Fibroblast of upper back skin (primary cell): ENCODE data around the gene DLEC1.
"Not testable (repeated sequence)": the region's sequence is repeated elsewhere in the genome, so short reads cannot be mapped to it uniquely, and the experiment has no call there.

Experiments
- DNase-seq: peaks from one replicate; pipeline ENCODE4 v3.0.0-alpha.2; 2013

DLEC1 gene

GRCh38 chr3:38046821-38047220, 7.8 kb downstream of the DLEC1 start:
- DNase-seq = no peak

- DNase-seq = no peak
These were observed 8.9 kb downstream of the DLEC1 start for GRCh38 chr3:38047896-38048295.

- DNase-seq = no peak
These were observed 10.5 kb downstream of the DLEC1 start for GRCh38 chr3:38049358-38050126.

GRCh38 chr3:38051131-38051530, 12.1 kb downstream of the DLEC1 start:
- DNase-seq = no peak

- not testable (repeated sequence) for DNase-seq
These were observed 14.3 kb downstream of the DLEC1 start for GRCh38 chr3:38053286-38053685.

- not testable (repeated sequence) for DNase-seq
These were observed 14.9 kb downstream of the DLEC1 start for GRCh38 chr3:38053813-38054498.

DNA sequence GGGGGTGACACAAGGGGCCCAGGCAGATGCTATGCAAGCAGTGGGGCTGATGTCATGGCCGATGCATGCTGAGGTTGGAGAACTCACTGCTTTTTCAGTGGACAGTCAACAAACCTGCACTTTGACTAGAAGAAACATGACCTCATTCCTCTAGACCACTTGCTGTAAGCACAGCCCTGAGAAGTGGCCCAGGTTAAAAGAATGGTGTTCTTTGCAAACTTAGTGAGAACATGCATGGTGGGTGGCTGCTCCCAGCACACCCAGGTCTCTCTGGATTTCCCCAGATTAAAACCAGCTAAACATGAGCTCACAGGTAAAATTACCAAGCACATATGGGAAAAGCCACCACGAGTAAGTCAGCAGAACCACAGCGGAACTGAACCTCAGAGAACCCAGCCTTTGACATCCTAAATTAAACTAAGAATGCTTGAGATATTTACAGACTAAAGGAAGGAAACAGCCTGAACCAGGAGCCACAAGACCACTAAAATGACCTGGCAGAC, 15.5 kb downstream of the DLEC1 start:
- no peak for DNase-seq

DNA sequence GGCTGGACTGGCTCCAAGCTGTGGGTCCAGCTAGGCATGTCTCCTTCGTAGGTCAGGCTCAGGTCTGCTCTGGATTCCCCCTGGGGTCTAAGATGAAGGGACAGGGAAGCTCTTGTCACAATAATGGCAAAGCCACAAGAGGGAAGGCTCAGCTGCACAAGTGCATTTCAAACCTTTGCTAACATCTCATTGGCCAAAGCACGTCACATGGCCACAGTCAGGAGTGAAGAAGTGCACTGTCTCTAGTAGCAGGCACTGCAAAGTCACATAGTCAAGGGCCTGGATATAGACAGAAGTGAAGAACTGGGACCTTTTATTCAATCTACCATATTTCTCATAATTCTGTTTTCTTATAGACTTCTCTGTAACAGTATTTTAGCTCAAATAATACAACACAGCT, 20.1 kb downstream of the DLEC1 start:
- no peak for DNase-seq

GRCh38 chr3:38059591-38059990, 20.6 kb downstream of the DLEC1 start:
- no peak for DNase-seq

DNA sequence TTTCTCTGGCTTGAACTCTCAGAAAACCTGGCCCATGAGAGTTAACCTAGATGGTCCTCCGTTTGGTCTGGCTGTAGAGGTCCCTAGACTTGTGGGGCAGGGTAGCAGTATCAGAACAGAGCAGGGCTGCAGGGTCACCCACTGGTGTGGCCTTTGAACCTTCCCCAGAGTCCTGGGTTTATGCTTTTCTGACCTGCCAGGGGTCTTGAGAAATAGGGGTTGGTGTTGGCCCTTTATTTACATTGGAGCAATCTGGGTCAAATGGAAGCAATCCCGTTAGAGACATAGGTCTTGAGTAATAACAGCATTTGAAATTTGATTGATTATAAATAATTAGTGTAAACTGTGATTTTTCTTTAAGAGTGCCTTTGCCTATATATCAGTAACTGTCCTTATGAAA, 23.8 kb downstream of the DLEC1 start:
- DNase-seq = no peak

DNA sequence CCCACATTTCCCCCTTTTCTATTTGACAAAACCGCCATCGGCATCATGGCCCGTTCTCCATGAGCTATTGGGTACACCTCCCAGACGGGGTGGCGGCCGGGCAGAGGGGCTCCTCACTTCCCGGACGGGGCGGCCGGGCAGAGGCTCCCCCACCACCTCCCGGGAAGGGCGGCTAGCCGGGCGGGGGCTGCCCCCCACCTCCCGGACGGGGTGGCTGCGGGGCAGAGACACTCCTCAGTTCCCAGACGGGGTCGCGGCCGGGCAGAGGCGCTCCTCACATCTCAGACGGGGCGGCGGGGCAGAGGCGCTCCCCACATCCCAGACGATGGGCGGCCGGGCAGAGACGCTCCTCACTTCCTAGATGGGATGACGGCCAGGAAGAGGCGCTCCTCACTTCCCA, 25.4 kb downstream of the DLEC1 start:
- not testable (repeated sequence) for DNase-seq

- no peak for DNase-seq
These were observed 28.7 kb downstream of the DLEC1 start for GRCh38 chr3:38067508-38068233.

DNA sequence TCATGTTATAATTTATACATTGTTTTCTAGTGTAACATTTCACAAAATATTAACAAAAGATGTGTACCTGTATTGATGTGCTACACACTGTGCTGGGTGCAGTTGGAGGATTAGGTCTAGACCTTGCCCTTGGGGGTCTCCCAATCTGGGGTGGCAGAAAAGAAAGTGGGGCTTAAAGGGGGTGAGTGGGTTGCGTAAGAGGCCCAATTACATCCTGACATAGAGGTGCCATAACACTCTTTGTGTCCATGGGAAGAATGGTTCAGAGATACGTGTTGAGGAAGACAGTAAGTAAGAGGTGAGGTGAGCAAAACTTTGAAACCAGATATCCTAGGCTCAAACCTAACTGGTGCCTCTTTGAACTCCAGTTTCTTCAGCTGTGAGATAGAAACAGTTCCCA, 31.0 kb downstream of the DLEC1 start:
- DNase-seq = no peak

DNA sequence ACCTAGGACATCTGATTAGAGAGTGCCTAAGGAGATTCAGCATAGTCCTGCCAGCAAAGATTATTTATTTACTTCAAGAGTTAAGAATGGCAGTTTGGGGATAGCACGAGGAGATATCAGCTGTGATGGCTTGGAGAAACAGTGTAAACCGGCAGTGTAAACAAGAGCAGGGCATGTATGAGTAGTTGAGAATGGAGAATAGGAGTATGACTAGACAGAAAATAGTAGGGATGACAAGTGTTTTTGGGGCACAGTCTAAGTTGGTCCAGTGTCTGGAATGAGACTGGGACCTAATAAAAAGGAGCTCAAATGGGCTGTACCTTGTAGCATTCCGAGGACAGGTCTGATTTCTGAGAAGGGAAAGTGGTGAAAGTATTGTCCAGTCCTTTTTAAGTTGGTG, 38.1 kb downstream of the DLEC1 start:
- not testable (repeated sequence) for DNase-seq

- not testable (repeated sequence) for DNase-seq
These were observed 43.3 kb downstream of the DLEC1 start for GRCh38 chr3:38082296-38082695.

DNA sequence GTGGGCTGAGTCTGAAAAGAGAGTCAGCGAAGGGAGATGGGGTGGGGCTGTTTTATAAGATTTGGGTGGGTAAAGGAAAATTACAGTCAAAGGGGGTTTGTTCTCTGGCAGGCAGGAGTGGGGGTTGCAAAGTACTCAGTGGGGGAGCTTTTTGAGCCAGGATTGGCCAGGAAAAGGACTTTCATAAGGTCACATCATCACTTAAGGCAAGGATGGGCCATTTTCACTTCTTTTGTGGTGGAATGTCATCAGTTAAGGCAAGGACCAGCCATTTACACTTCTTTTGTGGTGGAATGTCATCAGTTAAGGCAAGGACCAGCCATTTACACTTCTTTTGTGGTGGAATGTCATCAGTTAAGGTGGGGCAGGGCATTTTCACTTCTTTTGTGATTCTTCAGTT, 44.2 kb downstream of the DLEC1 start:
- DNase-seq = not testable (repeated sequence)

DNA sequence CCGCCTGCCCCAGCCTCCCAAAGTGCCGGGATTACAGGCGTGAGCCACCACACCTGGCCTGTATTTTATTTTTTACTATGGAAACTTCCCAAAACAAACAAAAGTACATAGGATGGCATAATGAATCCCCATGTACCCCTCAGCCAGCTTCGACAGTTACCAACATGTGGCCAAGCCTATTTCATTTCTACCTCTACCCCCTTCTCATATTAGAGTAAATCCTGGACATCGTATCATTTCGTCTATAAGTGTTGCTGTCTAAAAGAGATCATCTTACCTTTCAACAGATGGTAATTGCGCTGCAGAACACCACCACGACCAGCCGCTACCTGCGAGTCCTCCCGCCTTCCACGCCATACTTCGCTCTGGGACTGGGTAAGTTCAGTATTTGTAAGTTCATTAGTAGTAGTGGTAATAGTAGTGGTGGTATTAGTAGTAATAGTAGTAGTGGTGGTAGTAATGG, 44.9 kb downstream of the DLEC1 start:
- no peak for DNase-seq

DNA sequence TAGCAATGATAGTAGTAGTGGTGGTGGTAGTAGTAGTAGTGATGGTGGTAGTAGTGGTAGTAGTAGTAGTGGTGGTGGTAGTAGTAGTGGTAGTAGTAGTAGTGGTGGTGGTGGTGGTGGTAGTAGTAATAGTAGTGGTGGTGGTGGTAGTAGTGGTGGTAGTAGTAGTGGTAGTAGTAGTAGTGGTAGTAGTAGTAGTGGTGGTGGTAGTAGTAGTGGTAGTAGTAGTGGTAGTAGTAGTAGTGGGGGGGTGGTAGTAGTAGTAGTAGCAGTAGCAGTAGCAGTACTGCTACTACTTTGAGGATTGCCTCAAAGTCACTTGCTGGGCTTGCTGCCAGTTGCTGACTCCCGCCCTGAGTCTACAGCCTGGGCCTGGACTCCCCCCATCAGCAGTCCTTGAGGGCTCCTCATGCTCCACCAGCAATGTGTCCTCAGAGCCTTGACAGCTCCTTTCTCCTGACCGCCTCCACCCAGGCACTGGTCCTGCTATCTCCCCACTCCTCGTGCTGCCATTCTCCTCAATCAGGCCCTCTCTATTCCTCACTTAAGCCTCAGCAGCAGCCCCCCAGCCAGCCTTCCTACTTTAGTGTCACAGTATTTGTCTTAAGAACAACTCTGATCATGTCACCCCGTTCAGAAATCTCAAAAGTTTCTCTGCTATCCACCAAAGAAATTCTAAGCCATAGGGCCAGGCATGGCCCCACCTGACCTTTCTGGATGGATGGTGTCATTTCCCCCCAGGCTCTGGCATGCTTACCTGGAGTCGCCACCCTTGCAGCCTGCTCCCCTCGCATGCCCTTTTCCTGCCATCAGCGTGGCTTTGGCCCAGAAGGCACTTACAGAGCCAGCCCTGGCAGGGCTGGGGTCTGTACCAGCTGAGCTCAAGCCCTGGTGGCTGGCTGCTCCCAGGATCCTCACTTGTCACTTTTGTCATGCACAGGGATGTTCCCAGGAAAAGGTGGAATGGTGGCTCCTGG, 45.6 kb downstream of the DLEC1 start:
- peak; percentile 37 for DNase-seq

GRCh38 chr3:38085311-38085942, 46.4 kb downstream of the DLEC1 start:
- no peak for DNase-seq

GRCh38 chr3:38085943-38086324, 46.9 kb downstream of the DLEC1 start:
- DNase-seq = no peak

DNA sequence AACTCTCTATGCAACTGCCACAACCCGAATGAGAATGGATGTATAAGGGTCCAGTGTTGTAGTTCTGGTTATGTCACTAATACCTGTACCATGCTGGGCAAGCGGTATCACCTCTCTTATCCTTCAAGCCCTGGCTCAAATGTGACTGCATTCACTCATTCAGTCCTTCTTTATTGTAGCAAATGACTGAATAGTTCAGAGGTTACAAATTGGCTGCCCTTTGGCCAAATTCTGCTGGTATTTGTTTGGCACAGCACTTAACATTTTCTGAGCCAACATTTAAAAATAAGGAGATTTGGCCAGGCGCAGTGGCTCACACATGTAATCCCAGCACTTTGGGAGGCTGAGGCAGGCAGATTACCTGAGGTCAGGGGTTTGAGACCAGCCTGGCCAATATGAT, 47.5 kb downstream of the DLEC1 start:
- no peak for DNase-seq

DNA sequence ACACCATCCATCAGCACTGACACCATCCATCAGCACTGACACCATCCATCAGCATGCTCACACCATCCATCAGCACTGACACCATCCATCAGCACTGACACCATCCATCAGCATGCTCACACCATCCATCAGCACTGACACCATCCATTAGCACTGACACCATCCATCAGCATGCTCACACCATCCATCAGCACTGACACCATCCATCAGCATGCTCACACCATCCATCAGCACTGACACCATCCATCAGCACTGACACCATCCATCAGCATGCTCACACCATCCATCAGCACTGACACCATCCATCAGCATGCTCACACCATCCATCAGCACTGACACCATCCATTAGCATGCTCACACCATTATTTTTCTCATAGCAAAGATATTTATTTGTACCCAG, 48.3 kb downstream of the DLEC1 start:
- DNase-seq = not testable (repeated sequence)
